ENCODE data around the gene MSH5.
"Not testable (repeated sequence)": the region's sequence is repeated elsewhere in the genome, so short reads cannot be mapped to it uniquely, and the experiment has no call there.

Gene MSH5

GRCh38 chr6:31739639-31740396, at the start of gene MSH5:
Gene MSH5, plus strand, starts transcription at chr6:31740005. Its CDS starts 462 bp downstream, at chr6:31740467.
- peak; percentile 96 to 97 for DNase-seq (ENCODE audit: low read depth in 2 of 2)

GRCh38 chr6:31690231-31691077, 49.4 kb upstream of the MSH5 start:
- DNase-seq (ENCODE audit: low read depth in 2 of 2) = no peak

GRCh38 chr6:31691078-31691463, 48.7 kb upstream of the MSH5 start:
- no peak for DNase-seq (ENCODE audit: low read depth in 2 of 2)

GRCh38 chr6:31691564-31692108, 48.2 kb upstream of the MSH5 start:
- no peak for DNase-seq (ENCODE audit: low read depth in 2 of 2)

- no peak for DNase-seq (ENCODE audit: low read depth in 2 of 2)
Observed at GRCh38 chr6:31692353-31692752, 47.5 kb upstream of the MSH5 start.

GRCh38 chr6:31692886-31693285, 46.9 kb upstream of the MSH5 start:
- DNase-seq (ENCODE audit: low read depth in 2 of 2) = no peak

- DNase-seq (ENCODE audit: low read depth in 2 of 2) = no peak
Observed at GRCh38 chr6:31693535-31693934, 46.3 kb upstream of the MSH5 start.

- no peak for DNase-seq (ENCODE audit: low read depth in 2 of 2)
Observed at GRCh38 chr6:31697555-31697954, 42.2 kb upstream of the MSH5 start.

- DNase-seq (ENCODE audit: low read depth in 2 of 2) = no peak
Observed at GRCh38 chr6:31700740-31701401, 38.9 kb upstream of the MSH5 start.

- no peak for DNase-seq (ENCODE audit: low read depth in 2 of 2)
Observed at GRCh38 chr6:31701666-31702404, 38.0 kb upstream of the MSH5 start.

- DNase-seq (ENCODE audit: low read depth in 2 of 2) = no peak
Observed at GRCh38 chr6:31702405-31702818, 37.4 kb upstream of the MSH5 start.

- peak; percentile 94 to 95 for DNase-seq (ENCODE audit: low read depth in 2 of 2)
Observed at GRCh38 chr6:31702819-31703716, 36.7 kb upstream of the MSH5 start, which contains the start of gene ABHD16A. Gene ABHD16A, minus strand, starts transcription at chr6:31703324. Its CDS starts 43 bp downstream, at chr6:31703281.

- no peak for DNase-seq (ENCODE audit: low read depth in 2 of 2)
Observed at GRCh38 chr6:31705931-31706330, 33.9 kb upstream of the MSH5 start.

- no peak for DNase-seq (ENCODE audit: low read depth in 2 of 2)
Observed at GRCh38 chr6:31706599-31706998, 33.2 kb upstream of the MSH5 start, which contains the start of gene LY6G6F. Gene LY6G6F, plus strand, starts transcription at chr6:31706866. Its CDS starts 41 bp downstream, at chr6:31706907.

- DNase-seq (ENCODE audit: low read depth in 2 of 2) = no peak
Observed at GRCh38 chr6:31707701-31708100, 32.1 kb upstream of the MSH5 start.

- DNase-seq (ENCODE audit: low read depth in 2 of 2) = no peak
Observed at GRCh38 chr6:31708224-31708623, 31.6 kb upstream of the MSH5 start.

GRCh38 chr6:31709157-31709556, 30.6 kb upstream of the MSH5 start:
- not testable (repeated sequence) for DNase-seq (ENCODE audit: low read depth in 2 of 2)

GRCh38 chr6:31710523-31711219, 29.1 kb upstream of the MSH5 start:
- DNase-seq (ENCODE audit: low read depth in 2 of 2) = no peak

- DNase-seq (ENCODE audit: low read depth in 2 of 2) = no peak
Observed at GRCh38 chr6:31711233-31711632, 28.6 kb upstream of the MSH5 start.
